ENCODE measurements around the gene TUT7. TPM values are rescaled to one million over a fixed set of nuclear protein-coding genes. Genes with fewer than 3 reads are reported as not detected.

TUT7 gene
- total RNA-seq, 1 experiment from 2014 or later, result 37.4 TPM

DNA sequence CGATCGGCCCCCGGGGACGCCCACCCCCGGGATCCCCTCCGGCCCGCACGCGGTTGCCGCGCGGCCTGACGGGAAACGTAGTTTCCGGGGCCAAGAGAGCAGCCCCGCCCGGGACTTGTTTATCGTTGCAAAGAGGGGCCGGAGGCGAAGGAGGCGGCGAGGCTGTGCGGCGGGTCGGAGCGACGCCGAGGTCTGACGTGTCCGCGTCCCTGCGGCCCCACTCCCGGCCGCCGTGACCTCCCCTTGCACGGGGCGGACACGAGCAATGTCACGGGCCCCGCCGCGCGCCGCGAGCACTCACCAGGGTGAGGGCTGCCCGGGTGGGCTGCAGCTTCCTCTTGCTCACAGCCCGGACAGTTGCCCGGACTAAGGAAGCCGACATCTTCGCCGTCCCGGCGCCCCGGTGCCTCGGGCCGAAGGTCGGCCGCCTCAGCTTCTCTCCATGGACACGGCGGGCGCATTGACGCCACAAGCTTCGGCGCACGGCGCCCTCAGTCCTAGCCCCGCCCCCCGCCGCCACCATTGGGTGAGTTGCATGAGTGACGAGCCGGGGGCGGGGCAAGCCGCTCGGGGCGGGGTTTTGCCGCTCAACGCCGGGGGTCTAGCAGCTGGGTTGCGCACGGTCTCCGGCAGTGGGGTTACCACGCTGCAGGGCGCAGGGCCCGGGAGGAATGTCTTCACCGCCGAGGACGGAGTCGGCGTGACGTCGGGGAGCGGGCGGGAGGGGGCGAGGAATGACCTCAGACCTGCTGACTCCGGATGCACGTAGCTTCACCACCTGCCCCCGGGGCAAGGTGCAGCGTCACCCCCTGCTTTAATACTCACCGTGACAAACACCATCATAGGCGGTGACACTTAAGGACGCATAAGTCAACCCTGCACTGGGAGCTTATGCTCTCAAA, 71.9 kb downstream of the TUT7 start, which contains the start of gene ISCA1:
Gene ISCA1 (minus strand): TSS at position 462 of the 902 bp plus-strand sequence. CDS start 80 bp downstream, at position 382.
- H3K27ac Mint-ChIP-seq (ENCODE audit: low read depth, unreplicated experiment), result peak within 1 kb of the TSS; percentile 93
- CTCF ChIA-PET, result interaction anchor here (0.8 to 1.4 kb wide), 4 partner anchors 12 to 43 kb away, joined by 3 to 6 read pairs (median 5); no protein-coding TSS in a partner anchor
- H3K27me3 Mint-ChIP-seq (ENCODE audit: insufficient read depth, unreplicated experiment), result no peaks in the 10 kb centered on the region
- BruUV-seq (replicated peaks), result no TSS peak
- DNase-seq (ENCODE audit: unreplicated experiment), result peak; percentile 95
- H3K4me3 Mint-ChIP-seq (ENCODE audit: unreplicated experiment), result peak within 1 kb of the TSS; percentile 80
- TF ChIP-seq, protein P1, sequence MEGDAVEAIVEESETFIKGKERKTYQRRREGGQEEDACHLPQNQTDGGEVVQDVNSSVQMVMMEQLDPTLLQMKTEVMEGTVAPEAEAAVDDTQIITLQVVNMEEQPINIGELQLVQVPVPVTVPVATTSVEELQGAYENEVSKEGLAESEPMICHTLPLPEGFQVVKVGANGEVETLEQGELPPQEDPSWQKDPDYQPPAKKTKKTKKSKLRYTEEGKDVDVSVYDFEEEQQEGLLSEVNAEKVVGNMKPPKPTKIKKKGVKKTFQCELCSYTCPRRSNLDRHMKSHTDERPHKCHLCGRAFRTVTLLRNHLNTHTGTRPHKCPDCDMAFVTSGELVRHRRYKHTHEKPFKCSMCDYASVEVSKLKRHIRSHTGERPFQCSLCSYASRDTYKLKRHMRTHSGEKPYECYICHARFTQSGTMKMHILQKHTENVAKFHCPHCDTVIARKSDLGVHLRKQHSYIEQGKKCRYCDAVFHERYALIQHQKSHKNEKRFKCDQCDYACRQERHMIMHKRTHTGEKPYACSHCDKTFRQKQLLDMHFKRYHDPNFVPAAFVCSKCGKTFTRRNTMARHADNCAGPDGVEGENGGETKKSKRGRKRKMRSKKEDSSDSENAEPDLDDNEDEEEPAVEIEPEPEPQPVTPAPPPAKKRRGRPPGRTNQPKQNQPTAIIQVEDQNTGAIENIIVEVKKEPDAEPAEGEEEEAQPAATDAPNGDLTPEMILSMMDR (IDR thresholded peaks at IDR 0.05; ENCODE audit: unreplicated experiment), result no peak
- intact Hi-C loops (cut with micrococcal nuclease), result loop anchor here (2.0 to 5.0 kb wide), 2 partner anchors 72 to 125 kb away; partner anchors contain the start of gene TUT7
- H3K9me3 Mint-ChIP-seq (ENCODE audit: unreplicated experiment), result no peaks in the 10 kb centered on the region
- H3K4me1 Mint-ChIP-seq (ENCODE audit: insufficient read depth, unreplicated experiment), result peaks cover 24% of the 10 kb centered on the region
- POLR2A ChIA-PET, result interaction anchor here (0.6 to 2.1 kb wide), 24 partner anchors 9 to 1390 kb away, joined by 3 to 15 read pairs (median 4); partner anchors contain the start of genes NAA35 and TUT7
- peaks cover 55% of the 10 kb centered on the region for H3K36me3 Mint-ChIP-seq (ENCODE audit: insufficient read depth, unreplicated experiment)

DNA sequence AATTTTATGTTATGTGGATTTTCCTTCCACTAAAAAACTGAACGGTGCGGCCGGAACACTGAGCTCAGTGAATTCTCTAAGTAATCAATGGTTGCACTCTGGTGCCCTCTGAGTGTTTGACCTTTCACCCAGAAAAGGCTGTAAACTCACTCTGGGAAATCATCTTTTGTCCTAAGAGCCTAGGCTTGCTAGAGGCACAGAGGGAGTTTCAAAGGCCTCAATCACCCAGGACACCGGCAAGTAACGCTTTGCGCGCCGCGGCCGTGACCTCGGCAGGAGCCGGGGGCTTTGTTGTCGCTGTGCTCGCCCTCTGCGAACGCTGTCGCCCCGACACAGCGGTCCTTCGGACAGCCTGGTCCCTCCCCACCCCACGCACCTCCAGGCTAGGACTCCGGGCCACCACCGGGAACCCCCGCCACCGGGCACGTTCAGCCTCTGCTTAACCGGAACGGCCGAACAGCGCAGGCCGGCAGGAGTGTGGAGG, 72.6 kb downstream of the TUT7 start:
- Mint-ChIP-seq H3K4me3 (ENCODE audit: unreplicated experiment) (peak overlapping the region; percentile 80), H3K27me3 (ENCODE audit: insufficient read depth, unreplicated experiment) (no peaks in the 10 kb centered on the region), H3K9me3 (ENCODE audit: unreplicated experiment) (no peaks in the 10 kb centered on the region), H3K27ac (ENCODE audit: low read depth, unreplicated experiment) (peak overlapping the region; percentile 93), H3K36me3 (ENCODE audit: insufficient read depth, unreplicated experiment) (peaks cover 52% of the 10 kb centered on the region), H3K4me1 (ENCODE audit: insufficient read depth, unreplicated experiment) (peaks cover 24% of the 10 kb centered on the region)
- ChIA-PET CTCF (interaction anchor here (0.5 to 1.4 kb wide), 2 partner anchors 39 to 42 kb away, joined by 3 to 5 read pairs; no protein-coding TSS in a partner anchor), POLR2A (interaction anchor here (0.6 to 2.1 kb wide), 16 partner anchors 10 to 538 kb away, joined by 3 to 15 read pairs (median 4); partner anchors contain the start of genes NAA35 and TUT7)
- intact Hi-C loops (cut with micrococcal nuclease), result loop anchor here (2.0 to 5.0 kb wide), 2 partner anchors 73 to 126 kb away; partner anchors contain the start of gene TUT7
- DNase-seq (ENCODE audit: unreplicated experiment), result peak; percentile 33
- BruUV-seq (replicated peaks), result no TSS peak
- TF ChIP-seq, protein P1 (IDR thresholded peaks at IDR 0.05; ENCODE audit: unreplicated experiment), result no peak

DNA sequence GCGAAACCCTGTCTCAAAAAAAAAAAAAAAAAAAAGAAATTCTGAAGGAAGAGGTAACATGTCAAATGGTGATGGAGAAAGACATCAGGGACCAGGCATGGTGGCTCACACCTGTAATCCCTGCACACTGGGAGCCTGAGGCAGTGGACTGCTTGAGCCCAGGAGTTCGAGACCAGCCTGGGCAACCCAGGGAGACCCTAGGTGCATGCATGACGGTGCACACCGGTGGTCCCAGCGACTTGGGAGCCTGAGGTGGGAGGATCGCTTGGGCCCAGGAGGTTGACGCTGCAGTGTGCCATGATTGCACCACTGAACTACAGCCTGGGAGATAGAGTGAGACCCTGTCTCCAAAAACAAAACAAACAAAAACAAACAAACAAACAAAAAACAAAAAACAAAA, 73.6 kb downstream of the TUT7 start:
- TF ChIP-seq, protein P1 (IDR thresholded peaks at IDR 0.05; ENCODE audit: unreplicated experiment), result no peak
- ChIA-PET POLR2A (interaction anchor here (1.1 to 1.5 kb wide), 3 partner anchors 42 to 125 kb away, joined by 5 read pairs; no protein-coding TSS in a partner anchor), CTCF (interaction anchor here (1.4 kb wide), 1 partner anchor 41 kb away, joined by 5 read pairs; no protein-coding TSS in a partner anchor)
- intact Hi-C loops (cut with micrococcal nuclease), result loop anchor here (5.0 kb wide), 1 partner anchor 127 kb away; no protein-coding TSS in a partner anchor
- H3K27ac Mint-ChIP-seq (ENCODE audit: low read depth, unreplicated experiment), result no peak overlapping the region
- H3K36me3 Mint-ChIP-seq (ENCODE audit: insufficient read depth, unreplicated experiment), result peaks cover 43% of the 10 kb centered on the region
- no peaks in the 10 kb centered on the region for H3K9me3 Mint-ChIP-seq (ENCODE audit: unreplicated experiment)
- peaks cover 27% of the 10 kb centered on the region for H3K4me1 Mint-ChIP-seq (ENCODE audit: insufficient read depth, unreplicated experiment)
- no TSS peak for BruUV-seq (replicated peaks)
- H3K4me3 Mint-ChIP-seq (ENCODE audit: unreplicated experiment), result peak overlapping the region; percentile 80
- no peak for DNase-seq (ENCODE audit: unreplicated experiment)
- H3K27me3 Mint-ChIP-seq (ENCODE audit: insufficient read depth, unreplicated experiment), result no peaks in the 10 kb centered on the region

Measured in MCF 10A (cell line).